ENCODE data around the gene GPS1.

Gene GPS1

DNA sequence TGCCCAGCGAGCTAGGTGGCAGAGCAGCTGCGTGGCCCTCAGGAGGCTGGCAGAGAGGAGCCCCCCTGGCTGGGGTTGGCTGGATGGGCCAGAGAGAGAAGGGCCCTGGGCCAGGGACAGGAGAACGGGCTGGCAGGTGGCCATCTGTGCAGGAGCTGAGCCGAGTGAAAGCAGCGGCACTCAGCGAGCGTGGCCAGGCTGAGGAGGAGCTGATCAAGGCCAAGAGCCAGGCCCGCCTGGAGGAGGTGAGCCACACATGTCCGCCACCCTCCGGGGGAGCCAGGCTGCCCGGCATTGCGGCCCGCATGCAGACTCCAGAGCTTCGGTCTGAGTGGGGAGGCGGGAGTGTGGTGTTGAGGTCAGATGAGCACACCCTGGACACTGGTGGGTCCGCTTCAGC lies 22.3 kb upstream of the GPS1 start:
- DNase-seq (ENCODE audit: low read depth in 2 of 2) = no peak
- TF ChIP-seq CTCF (IDR thresholded peaks at IDR 0.05; ENCODE audit: low read depth, low read length) = no peak
- no peak overlapping the region for H3K4me3 ChIP-seq (replicated peaks in 1 of 2; ENCODE audit: low read depth in 2 of 2, low read length in 2 of 2)

GRCh38 chr17:82029990-82030469 lies 21.7 kb upstream of the GPS1 start:
- DNase-seq (ENCODE audit: low read depth in 2 of 2) = no peak
- no peak overlapping the region for H3K4me3 ChIP-seq (replicated peaks in 1 of 2; ENCODE audit: low read depth in 2 of 2, low read length in 2 of 2)
- TF ChIP-seq CTCF (IDR thresholded peaks at IDR 0.05; ENCODE audit: low read depth, low read length) = no peak

DNA sequence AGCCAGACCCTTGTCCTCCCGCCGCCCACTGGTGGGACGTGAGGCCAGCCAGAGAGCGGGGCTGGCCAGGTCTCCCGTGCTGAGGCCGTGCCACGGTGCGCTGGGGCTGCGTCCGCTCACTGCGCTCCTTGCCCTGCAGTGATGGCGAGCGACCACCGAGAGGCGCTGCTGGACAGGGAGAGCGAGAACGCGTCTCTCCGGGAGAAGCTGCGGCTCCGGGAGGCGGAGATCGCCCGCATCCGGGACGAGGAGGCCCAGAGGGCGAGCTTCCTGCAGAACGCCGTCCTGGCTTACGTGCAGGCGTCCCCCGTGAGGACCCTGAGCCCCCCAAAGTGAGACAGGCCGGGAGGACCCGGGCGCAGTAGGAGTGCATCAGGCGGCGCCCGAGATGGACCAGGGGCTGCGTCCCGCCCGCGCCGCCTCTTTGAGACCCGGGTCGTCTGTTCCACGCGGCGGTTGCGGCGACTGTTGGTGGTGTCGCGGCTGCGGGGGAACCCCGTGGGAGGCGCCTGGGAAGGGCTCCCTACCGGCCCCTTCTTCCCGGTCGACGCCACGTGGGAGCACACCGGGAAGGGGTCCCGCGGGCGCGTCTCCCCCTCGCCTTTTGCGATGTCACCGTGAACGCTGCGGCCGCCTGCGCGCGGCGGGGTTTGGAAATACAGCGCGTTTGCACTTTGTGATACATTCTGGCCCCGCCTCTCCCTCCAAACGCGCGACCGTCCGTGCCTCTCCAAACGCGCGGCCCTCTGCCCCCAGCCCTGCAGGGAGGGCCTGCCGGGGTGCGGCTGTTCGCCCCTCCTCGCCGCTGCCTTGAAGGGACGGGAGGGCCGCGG lies 21.0 kb upstream of the GPS1 start:
- DNase-seq (ENCODE audit: low read depth in 2 of 2) = peak; percentile 86 to 89
- TF ChIP-seq CTCF (IDR thresholded peaks at IDR 0.05; ENCODE audit: low read depth, low read length) = peak; percentile 87
- H3K4me3 ChIP-seq (replicated peaks in 1 of 2; ENCODE audit: low read depth in 2 of 2, low read length in 2 of 2) = peak overlapping the region; percentile 49 to 51

- no peak for TF ChIP-seq CTCF (IDR thresholded peaks at IDR 0.05; ENCODE audit: low read depth, low read length)
- peak in 1 of 2 donors; percentile 36 for DNase-seq (ENCODE audit: low read depth in 2 of 2)
- H3K4me3 ChIP-seq (replicated peaks in 1 of 2; ENCODE audit: low read depth in 2 of 2, low read length in 2 of 2) = peak within 1 kb of the TSS; percentile 50 to 51
Observed at GRCh38 chr17:82031303-82031884, 20.3 kb upstream of the GPS1 start, which contains the start of gene RAC3. TSS of gene RAC3 (plus strand) at chr17:82031678. CDS start at chr17:82031762, 84 bp downstream.

DNA sequence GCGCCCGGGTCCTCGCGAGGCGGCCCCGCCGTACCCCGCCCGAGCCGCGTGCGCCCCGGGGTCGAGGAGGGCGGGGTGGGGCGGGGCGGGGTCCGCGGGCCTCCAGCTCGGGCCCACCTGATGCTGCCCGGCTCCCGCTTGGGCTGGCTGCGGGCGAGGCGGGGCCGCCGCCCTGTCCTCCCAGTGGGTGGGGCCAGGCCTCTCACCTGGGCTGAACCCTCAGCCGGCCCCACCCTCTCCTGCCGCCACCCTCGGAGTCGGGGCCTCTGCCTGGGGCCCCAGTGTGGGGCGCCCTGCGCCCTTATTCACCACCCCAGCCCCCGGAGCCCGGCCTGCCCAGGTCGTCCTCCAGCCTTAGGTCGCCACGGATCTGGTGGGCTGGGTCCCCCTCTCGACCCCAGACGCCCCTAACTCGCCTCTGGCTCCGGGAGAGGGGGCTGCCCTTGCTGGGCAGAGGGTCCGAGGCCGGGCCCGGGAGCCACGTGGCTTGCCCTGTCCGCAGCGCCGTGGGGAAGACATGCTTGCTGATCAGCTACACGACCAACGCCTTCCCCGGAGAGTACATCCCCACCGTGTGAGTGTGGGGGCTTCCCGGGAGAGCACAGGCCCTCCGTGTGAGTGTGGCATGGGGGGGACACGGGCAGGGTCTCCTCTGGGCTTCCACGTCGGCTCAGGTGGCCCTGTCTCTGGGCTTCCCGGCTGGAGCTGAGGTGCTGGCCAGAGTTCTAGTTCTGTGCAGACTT lies 19.6 kb upstream of the GPS1 start:
- DNase-seq (ENCODE audit: low read depth in 2 of 2) = no peak
- H3K4me3 ChIP-seq (replicated peaks in 1 of 2; ENCODE audit: low read depth in 2 of 2, low read length in 2 of 2) = peak overlapping the region; percentile 45 to 50
- no peak for TF ChIP-seq CTCF (IDR thresholded peaks at IDR 0.05; ENCODE audit: low read depth, low read length)

GRCh38 chr17:82033359-82034085 lies 18.2 kb upstream of the GPS1 start:
- no peak for DNase-seq (ENCODE audit: low read depth in 2 of 2)
- H3K4me3 ChIP-seq (replicated peaks in 1 of 2; ENCODE audit: low read depth in 2 of 2, low read length in 2 of 2) = no peak overlapping the region
- TF ChIP-seq CTCF (IDR thresholded peaks at IDR 0.05; ENCODE audit: low read depth, low read length) = no peak

All from cardiac fibroblast (primary cell).